NCI-H446 (cell line): ENCODE measurements around the gene RFT1.

Source experiments
- DNase-seq, 2 experiments: peaks; one replicate each; lab custom pipeline; 2025; lab: John Stamatoyannopoulos, UW

Gene RFT1

DNA sequence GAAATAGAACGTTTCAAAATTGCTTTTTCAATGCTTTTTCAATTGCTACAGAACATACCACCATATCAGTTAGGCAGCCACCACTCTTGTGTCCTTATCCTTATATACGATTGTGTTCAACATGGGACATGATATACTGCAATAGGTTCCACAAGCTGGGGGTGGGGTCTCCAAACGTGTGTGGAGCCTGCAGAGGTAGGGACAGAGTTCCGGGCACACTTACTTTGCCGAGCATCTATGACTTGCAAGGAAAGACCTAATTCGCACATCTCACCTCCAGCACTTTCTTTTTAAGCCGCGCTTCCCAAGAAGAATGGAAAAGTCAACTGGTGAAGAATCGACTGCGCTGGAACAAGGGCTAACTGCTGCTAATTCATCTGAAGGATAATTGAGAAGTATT is 44.8 kb downstream of the RFT1 start:
- DNase-seq, result no peak

DNA sequence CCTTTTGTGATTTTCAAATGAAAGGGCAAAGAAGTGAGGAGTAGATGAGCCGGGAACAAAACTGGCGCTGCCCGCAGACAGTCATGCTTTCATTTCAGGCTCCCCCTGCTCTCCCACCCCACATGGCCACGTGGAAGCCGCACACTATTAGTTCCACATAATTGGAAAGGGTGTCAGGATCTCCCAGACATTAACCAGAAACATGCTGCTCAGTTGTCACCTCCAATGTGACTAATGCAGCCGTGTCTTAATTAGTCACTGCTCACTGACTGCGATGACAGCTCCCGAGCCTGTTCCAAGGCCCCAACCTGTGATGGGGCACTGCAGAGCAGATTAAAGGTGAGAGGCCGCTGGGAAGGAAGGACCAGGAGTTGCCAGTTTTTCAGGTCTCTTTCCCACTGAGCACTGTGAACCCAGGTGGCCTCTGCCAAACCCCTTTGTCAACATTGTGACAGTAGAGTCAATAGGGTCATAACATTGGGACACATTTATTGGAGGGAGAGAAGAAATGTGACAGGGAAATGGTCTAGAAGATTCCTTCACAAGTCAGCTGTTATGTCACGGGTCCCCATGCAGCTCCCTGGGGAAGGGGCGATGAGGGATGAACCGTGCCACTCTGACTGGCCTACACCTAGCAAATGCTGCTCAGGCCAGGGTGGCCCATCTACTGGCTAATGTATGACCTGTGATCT is 45.8 kb downstream of the RFT1 start:
- DNase-seq, result no peak

DNA sequence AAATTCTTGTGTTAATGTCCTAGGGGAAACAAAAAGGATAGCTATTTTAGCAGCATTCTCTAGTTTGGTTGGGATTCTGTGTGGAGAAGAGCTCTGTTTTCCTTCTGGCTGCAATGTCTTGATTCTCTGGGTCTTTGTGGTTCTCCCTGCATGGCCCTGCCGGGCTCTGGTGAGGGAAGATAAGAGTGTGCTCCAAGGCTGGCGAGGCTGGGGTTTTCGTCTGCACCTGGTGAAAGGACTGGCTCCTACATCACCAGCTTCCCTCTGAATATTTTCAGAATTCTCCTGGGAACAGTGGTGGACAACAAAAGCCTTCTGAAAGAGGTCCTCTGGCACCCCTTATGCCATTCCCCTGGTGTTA is 46.3 kb downstream of the RFT1 start:
- no peak for DNase-seq

DNA sequence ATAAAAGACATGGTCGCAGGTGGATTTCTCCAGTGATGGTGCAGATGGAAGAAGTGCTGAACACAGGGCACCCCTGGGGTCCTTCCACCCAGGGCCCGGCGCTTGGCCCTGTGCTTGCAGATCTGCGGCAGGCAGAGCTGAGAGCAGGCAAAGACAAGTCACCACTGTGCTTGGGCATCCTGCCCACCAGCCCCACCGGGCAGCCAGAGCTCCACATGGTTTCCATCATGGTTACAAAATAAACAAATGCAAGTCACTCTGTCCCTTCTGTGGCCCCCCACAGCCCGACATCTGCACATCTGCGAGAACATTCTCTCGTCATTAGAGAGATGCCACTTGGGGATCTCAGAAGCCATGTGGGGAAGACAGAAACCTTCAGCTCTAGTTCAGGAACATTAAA is 46.7 kb downstream of the RFT1 start:
- DNase-seq, result peak in 1 of 2 experiments; percentile 55

DNA sequence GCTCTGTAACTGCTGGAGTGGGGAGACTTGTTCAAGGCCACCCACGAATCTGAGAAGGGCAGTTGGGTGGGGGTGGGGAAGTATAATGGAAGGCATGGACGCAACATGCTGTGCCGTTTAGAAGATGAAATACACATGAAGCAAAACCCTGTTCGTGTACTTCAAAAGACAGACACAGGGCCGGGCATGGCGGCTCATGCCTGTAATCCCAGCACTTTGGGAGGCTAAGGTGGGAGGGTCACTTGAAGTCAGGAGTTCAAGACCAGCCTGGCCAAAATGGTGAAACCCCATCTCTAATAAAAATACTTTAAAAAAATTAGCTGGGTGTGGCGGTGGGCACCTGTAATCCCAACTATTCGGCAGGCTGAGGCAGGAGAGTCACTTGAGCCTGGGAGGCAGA is 47.5 kb downstream of the RFT1 start:
- DNase-seq, result no peak

DNA sequence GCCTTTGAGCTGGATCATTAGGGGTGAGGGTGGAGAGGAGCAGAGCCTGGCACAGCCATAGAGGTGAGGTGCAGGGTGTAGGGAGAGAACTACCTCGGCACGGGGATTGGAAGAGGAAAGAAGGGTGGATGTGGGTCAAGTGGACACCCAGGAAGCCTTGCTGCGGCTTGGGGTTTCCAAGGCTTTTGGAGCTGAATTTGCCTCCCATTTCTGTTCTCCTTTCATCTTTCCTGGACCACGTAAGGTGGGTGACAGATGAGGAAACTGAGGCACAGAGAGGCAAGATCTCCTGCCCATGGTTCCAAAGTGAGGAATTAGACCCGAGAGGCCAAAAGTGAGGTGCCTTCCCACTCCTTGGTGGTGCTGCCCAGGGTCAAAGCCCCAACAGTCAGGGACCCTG is 48.9 kb downstream of the RFT1 start:
- DNase-seq, result no peak

DNA sequence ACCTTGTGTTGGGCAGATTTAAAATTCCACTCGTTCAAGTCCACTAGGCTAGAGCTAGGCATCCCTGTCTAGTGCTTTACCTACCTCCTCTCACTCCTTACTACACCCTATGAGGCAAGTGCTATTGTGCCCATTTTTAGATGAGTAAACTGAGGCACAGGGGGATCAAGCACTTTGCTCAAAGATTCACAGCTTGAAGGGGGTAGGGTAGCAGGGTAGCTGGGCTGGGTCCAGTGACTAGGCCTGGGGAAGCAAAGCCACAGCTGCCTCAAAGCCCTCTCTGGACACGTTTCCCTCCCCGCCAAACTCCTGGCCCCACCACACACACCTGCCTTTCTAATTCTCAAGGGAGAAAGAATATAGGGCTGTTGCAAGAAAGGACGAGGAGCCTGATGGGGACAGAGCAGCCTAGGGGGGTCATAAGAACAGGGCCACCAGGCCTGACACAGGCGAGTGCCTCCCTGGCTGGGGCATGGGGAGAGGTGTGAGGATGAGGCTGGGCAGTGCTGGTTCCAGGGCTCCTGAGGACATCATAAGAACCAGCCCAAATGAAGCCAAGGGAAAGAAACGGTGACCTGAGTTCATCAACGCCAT is 49.5 kb downstream of the RFT1 start:
- no peak for DNase-seq

DNA sequence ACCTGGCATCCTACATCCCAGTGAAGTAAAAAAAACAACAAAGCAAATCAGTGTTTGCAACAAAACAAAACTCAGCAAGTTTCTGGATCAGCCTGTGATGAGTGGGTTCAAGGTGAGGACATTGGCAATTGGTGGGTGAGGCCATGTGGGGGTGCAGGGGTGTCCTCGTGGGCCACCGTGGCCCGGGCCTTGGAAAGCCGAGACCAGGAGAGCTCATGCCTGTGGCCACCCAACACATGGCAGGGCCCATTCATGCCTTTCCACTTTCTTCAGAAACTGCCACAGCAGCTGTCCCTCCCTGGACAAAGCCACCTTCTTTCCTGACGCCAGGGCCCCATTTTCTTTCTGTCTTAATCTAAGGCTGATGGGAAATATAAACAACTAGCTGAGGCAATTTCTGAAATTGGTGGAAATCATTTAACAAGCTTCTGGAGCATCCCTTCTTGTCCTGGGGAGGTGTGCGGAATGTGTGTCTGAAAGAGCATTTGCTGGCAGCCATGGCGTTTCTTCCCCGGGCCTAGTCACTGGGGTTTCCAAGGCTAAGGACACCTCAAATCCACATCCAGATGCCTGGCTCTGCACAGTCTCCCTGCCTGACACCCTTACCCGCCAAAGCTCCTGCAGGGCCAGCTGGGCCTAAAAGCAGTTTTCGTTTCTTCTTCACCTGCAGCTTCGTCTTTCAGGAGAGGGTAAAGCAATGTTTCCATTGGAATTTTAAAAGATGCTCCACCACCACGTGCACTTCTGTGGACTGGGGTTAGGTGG is 50.3 kb downstream of the RFT1 start:
- DNase-seq, result no peak

DNA sequence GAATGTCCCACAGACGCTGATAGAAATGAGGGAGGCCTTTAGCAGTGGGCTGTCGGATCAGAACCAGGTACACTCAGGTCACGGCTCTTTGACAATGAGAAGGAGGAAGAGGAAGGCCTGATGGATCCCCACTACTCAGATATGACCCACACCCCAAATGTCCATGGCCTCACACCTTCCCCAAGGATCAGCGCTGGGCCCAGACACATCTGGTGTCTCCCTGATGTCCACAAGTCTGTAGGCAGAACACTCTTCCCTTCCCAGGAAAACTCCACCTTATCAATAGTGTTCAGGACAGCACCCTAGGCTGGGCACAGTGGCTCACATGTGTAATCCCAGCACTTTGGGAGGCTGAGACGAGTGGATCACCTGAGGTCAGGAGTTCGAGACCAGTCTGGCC is 51.1 kb downstream of the RFT1 start:
- DNase-seq, result no peak

DNA sequence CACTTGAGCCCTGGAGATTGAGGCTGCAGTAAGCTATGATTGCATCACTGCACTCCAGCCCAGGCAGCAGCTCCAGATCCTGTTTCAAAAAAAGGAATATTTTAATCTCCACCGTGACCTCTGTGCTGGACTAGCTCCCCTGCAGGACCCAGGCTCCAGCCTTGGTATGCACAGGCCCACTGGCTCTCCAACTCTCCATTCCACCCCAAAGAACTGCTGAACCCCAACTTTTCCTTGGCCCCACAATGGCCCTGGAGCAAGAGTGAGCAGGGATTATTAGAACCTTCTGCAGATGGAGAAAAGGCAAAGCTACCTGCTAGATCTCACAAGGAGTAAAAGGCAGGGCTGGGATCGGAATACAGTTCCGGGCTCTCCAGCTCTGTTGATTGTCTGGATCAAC is 51.6 kb downstream of the RFT1 start:
- DNase-seq, result no peak

DNA sequence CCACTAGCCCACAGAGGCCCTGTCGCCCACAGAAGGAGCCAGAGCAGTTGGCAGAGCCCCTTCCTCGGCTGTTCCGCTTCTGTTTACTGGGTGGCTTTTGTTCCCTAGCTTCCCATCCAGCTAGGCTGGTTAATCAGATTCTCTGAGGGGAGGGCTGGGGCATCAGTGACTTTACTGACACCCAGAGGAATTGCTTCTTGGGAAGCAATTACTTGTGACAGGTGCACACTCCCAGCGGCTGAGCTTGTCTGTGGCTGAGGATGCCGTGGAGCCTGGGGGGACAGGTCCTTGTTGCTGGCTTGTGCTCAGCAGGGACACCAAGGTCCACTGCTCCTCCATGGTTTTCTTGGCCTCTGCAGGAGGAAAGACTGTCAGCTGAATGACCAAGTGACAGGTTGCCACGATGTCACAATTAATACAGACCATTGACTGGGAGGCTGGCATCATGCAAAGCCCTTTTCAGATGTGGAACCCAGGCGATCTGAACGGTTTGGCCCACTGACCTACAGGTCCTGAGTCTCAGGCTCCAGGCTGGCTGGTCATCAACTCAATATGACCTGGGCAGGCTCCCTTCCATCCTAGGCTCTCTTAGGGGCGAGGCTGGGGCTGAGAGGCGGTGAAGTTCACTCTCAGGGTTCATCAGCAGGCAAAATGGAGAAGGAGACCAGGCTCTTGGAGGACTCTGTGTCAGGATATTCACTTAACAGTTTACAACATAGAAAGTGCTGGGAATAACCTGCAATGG is 52.6 kb downstream of the RFT1 start:
- DNase-seq, result no peak

DNA sequence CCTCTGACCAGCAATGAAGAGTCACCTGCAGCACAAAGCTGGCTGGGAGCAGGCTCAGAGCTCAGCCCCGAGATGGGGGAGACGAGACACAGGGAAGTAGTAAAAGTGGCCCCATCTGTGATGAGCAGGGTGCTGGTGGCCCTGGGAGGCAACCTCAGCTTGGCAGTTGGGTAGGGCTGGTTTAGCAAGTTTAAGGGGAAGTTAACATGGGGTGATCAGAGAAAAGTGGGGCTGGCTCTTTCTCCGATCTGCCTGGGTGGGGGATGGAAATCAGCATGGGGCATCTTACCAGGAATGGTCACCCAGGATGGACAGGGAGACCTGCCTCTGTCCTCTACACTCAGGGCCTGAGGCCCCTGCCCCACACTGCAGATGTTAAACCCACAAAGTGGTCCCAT is 54.5 kb downstream of the RFT1 start:
- no peak for DNase-seq

DNA sequence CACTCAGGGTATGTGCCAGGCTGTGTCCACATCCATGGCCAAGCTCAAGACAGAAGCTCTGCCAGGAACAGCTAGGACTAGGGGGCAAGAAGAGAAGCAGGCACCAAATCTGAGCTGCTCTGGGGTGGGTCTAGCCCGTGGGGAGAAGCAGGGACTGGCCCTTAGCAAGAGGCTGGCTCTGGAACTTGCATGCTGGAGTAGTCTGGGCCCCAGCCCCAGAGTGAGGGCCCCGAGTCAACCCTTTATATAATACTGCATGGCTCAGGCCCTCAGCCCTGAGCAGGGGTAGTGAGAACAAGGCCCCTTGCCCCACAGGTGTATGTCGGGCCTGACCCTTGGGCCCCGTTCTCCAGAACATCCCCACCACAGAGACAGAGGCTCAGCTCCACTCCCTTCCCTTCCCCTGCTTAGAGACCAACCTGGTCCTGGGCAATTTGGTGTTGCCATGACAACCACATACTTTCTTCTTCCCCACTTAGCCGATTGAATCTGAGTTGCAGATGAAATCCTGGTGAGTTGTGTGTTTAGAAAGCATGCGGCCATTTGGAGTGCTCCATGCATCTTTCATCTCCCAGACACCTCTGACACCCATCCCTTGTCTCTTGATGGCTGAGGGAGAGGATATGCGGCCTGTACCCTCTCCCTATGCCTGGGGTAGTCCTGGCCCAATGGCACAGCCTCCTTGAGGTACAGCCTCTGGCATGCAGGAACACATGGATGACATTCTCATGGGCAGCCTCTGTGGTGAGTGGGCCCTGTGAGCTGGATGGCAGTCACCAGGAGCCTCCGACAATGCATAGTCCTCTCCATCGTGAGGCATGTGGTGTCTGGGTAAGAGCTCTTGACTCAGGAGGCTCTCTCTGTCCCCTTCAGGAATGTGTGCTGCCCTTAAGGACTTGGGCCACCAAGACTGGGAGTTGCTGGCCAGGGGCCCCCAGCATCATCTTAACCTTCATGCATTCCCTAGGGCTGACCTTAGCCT is 55.2 kb downstream of the RFT1 start:
- DNase-seq, result no peak

DNA sequence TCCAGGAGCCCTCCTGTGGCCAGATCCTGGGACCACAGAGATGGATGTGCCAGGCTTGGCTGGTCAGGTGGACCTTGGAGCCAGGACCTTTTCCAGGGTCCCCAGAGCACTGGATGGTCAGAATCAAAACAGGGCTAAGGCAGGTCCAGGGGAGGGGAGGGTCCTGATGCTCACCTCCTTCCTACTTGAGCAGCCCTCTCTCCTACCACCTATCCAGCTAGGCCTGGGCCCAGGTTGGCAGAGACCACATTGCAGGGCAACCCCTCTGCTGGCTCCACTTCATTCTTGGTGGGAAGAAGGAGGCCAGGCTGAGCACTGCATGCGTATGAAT is 55.9 kb downstream of the RFT1 start:
- DNase-seq, result no peak

DNA sequence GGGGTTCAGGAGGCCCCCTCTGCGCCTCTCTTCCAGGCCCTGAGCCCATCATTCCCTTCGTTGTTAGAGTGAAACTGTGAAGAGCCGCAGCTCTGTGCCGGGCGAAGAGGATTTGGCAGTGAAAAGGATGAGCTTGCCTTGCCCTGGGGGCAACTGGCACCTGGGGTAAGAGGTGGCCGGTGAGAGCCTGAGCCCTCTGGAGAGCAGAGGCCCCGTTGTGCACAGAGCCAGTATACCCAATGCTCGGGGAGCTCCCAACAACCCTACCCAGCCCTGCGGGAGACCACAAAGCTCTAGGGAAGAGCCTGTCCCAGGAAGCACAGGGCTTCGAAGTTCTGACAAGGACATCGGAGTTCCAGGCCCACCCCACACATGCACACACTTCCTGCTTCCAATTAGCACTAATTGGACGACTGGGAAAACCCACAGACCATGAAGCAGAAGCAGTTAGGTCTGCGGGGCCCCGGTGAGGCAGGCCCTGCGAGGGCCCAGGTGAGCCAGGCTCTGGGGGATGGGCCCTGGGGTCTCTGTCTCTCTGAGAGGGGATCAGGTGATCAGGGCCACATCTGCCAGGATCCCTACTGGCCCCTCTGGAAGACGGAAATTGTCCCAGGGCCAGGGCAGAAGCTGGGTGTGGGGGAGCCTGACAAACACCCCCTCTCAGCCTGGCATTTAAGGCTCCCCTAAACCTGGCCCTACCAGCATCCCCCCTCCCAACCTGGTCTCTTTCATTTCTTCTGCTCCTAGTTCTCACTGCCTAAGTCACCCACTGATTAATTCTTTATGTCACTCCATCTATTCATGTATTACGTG is 56.5 kb downstream of the RFT1 start:
- DNase-seq, result no peak

DNA sequence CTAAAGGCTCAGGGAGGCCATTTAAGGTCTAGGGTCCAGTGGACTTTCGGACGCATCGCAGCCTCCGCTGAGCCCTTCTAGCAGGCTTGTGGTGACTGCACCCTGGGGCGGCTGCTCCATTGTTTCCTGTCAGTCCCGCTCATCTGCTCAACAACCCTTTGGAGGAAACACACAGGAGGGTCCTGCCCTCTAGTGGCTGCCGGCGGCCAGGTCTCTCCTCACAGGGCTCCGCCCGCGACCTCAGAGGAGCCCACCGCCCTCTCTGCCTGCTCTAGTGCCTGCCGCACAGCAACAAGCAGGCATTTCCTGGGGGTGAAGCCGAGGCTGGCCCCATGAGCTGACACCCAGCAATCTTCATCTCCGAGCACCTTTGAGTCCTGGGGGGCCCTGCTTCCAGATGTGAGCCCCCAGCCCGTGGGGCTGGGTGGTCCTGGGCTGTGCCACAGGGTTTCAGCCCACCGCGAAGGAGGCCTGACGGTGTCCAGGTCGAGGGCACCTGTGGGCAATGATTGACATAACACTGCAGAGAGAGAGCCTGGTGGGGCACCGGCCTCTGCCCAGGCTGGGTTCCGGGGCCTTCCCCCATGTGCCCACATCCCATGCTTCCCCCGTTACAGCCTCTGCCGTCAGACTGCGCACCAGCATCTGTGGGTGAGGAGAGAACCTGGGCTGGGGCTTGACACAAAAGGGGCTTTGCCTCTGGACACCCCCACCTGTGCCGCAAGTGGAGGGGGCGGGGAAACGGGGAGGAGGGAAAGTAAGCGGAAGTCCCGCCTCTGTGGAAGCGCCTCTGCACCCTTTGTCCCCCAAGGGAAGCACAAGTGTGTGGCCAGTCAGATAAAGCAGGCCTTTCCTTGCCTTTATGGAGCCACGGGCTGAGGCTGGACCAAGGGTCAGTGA is 57.3 kb downstream of the RFT1 start:
- peak in 1 of 2 experiments; percentile 62 for DNase-seq

DNA sequence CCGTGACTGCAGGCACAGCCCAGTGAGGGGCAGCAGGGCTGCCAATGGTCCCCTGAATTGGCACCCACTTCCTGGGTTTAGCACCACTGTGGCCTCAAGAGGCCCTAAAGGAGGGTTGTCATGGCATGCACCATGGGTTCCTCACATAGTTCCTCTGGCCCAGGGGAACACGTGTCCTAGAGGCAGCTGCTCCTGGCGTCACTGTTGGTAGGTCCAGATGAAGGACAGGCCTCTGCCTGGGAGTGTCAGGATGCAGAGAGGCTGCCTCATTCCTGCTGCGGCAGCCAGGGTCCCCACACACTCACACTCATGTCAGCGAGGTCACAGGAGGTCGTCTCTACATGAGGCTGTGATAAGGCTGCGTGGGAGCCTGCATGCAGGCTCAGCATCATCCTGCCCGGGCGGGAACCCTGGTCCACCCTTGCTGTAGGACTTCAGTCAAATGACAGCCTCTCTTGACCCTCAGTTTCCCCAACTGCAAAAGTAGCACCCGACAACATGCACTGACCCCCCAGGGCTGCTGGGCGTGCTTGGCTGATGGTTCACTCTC is 58.3 kb downstream of the RFT1 start:
- DNase-seq, result no peak

DNA sequence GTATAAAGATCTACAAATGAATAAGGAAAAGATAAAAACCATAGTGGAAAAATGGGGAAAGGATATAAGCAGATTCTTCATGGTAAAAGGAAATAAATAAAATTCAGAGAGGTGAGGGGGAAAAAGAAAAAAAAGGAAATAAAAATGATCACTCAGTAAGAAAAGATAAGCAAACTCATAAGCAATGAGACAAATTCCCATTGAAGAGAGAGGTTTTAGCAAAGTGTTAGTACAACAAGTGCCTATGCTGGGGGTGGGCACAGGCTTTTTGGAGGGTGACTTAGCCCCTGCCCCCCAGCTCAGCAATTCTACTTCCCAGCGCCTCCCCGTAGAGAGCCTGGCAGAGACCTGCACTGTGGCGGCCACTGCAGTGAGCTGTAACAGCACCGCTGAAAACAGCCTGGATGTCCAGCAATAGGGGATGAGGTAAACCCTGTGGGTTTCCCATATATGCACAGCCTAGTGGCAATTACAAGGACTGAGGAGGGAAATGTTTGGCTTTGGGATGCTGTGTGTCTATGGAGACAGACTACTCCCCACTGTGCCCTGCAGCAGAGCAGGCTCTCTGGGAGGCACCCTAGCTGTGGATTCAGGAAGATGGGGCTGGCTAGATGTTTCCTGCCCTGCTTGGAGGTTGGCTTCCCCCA is 60.7 kb downstream of the RFT1 start:
- no peak for DNase-seq

DNA sequence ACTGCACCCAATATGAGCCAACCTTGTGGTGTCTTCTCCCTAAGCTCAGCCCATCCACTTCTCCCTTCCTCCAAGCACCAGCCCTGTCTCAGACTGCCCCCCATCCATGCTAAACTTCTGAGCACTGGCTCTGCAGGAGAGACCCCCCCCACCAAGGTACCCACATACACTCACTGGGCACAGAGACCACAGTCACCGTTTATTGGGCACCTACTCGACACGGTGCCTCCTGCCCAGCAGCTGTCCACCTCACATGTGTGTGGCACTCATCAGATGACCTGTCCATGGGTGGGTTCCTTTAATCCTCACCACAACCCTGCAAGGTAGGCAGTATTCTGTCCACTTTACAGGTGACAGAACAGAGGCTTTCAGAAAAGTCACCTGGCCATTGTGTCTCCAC is 62.1 kb downstream of the RFT1 start:
- DNase-seq, result no peak
